Endothelial cell (in vitro differentiated cells): ENCODE data around the gene MANF. TPM values are rescaled to one million over a fixed set of nuclear protein-coding genes. Genes with fewer than 3 reads are reported as not detected.
A peak's percentile ranks its signal among the peaks of the same experiment; 100 is the strongest.

ENCODE experiments used
- DNase-seq: peaks from one replicate; pipeline ENCODE4 v3.0.0; 2021; ENCODE audit warnings: low spot score
- H3K27ac Mint-ChIP-seq: one replicate; pipeline ENCODE4 v1.8.0; 2021; ENCODE audit warnings: mixed read lengths, inconsistent platforms; ENCODE audit not compliant: unreplicated experiment
- H3K27me3 Mint-ChIP-seq: one replicate; pipeline ENCODE4 v1.8.0; 2021; ENCODE audit warnings: mild to moderate bottlenecking, moderate library complexity, mixed read lengths, inconsistent platforms; ENCODE audit not compliant: unreplicated experiment
- H3K36me3 Mint-ChIP-seq: one replicate; pipeline ENCODE4 v1.8.0; 2021; ENCODE audit warnings: mild to moderate bottlenecking, low read depth, mixed read lengths, inconsistent platforms; ENCODE audit not compliant: unreplicated experiment
- H3K4me1 Mint-ChIP-seq: one replicate; pipeline ENCODE4 v1.8.0; 2021; ENCODE audit warnings: mild to moderate bottlenecking, mixed read lengths, inconsistent platforms; ENCODE audit not compliant: unreplicated experiment
- H3K4me3 Mint-ChIP-seq: one replicate; pipeline ENCODE4 v1.8.0; 2021; ENCODE audit warnings: mild to moderate bottlenecking, mixed read lengths, inconsistent platforms; ENCODE audit not compliant: unreplicated experiment
- H3K9me3 Mint-ChIP-seq: one replicate; pipeline ENCODE4 v1.8.0; 2021; ENCODE audit warnings: mixed read lengths, inconsistent platforms; ENCODE audit not compliant: unreplicated experiment
- total RNA-seq: library from RNA; stranded (reverse); fragmentation: NEBNext Ultra II Directional; extraction: Animal tissue kit (Norgen Biotek cat#: 25700); gene quantifications from one replicate; pipeline ENCODE4 v1.2.1, GENCODE V29; 2021; ENCODE audit not compliant: unreplicated experiment
- TF ChIP-seq, protein P1 (sequence below): fragments of 200-600 bp; sonication (generic); IDR thresholded peaks from one replicate; pipeline ENCODE4 v1.5.0; 2021; ENCODE audit warnings: antibody characterized with exemption; ENCODE audit not compliant: unreplicated experiment

The MANF gene
- total RNA-seq, 1 donor from 2014 or later, result 131 TPM

DNA sequence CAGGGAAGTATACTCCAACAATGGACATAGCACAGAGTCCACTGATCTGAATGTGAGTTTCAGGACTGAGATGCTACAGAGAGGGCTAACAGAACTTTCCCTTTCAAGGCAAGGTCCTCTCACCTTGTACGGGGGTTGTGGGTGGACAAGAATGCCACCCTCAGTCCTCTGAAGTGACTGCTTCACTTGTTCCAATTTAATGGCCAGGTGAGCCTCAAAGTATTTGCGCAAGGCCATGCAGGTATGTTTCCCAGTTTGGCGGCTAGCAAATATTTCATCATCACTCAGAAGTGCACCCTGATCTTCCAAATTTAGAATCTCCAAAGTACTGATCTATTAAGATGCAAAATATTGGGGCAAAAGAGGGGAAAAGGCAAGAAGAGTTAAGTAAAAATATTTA, 44.0 kb downstream of the MANF start:
- no peaks in the 10 kb centered on the region for H3K4me1 Mint-ChIP-seq
- no peak for DNase-seq
- TF ChIP-seq, protein P1, sequence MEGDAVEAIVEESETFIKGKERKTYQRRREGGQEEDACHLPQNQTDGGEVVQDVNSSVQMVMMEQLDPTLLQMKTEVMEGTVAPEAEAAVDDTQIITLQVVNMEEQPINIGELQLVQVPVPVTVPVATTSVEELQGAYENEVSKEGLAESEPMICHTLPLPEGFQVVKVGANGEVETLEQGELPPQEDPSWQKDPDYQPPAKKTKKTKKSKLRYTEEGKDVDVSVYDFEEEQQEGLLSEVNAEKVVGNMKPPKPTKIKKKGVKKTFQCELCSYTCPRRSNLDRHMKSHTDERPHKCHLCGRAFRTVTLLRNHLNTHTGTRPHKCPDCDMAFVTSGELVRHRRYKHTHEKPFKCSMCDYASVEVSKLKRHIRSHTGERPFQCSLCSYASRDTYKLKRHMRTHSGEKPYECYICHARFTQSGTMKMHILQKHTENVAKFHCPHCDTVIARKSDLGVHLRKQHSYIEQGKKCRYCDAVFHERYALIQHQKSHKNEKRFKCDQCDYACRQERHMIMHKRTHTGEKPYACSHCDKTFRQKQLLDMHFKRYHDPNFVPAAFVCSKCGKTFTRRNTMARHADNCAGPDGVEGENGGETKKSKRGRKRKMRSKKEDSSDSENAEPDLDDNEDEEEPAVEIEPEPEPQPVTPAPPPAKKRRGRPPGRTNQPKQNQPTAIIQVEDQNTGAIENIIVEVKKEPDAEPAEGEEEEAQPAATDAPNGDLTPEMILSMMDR, result no peak
- peaks cover 8% of the 10 kb centered on the region for H3K36me3 Mint-ChIP-seq
- no peaks in the 10 kb centered on the region for H3K9me3 Mint-ChIP-seq
- H3K4me3 Mint-ChIP-seq, result no peak overlapping the region
- H3K27me3 Mint-ChIP-seq, result no peaks in the 10 kb centered on the region
- H3K27ac Mint-ChIP-seq, result no peak overlapping the region

DNA sequence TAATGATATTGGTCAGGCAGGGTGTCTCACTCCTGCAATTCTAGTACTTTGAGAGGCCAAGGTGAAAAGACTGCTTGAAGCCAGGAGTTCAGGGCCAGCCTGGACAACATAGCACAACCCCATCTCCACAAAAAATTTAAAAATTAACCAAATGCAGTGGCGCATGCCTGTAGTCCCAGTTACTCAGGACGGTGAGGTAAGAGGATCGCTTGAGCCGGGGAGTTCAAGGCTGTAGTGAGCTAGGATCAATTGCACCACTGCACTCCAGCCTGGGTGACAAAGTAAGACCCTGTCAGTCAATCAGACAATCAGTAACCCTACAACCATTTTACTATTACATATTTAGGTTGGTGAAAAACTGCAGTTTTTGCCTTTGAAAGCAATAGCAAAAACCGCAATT, 49.0 kb downstream of the MANF start:
- DNase-seq, result no peak
- Mint-ChIP-seq H3K4me1 (no peaks in the 10 kb centered on the region), H3K9me3 (no peaks in the 10 kb centered on the region), H3K4me3 (no peak overlapping the region), H3K36me3 (peaks cover 3% of the 10 kb centered on the region), H3K27ac (no peak overlapping the region), H3K27me3 (no peaks in the 10 kb centered on the region)
- TF ChIP-seq, protein P1, result no peak

DNA sequence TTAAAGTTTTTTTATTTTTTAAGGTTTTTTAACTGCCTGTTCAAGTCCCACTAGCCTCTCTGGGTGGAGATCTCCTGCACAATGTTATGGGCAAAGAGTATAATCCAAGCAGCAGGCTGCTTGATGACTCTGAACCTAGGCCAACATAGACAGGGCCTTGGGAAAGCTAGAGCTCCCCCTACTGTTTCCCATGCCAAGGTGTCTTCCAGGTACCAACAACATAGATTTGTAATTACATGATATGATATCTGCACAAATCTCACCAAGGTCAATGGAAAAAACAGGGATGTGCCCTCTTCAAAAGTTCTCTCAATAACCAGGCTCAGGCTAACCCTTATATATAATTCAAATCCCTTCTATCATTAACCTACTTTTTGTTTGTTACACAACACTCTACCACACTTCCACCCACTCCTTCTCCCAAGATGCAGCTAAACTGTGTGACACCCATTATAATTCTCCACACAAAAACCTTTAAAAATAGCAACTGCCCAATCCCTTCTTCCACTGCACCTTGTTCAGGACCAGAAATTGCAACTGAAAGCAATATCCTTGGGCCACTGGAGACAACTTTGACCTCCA, 49.7 kb downstream of the MANF start:
- no peaks in the 10 kb centered on the region for H3K9me3 Mint-ChIP-seq
- H3K36me3 Mint-ChIP-seq, result peaks cover 3% of the 10 kb centered on the region
- DNase-seq, result peak; percentile 50
- H3K27ac Mint-ChIP-seq, result no peak overlapping the region
- H3K4me1 Mint-ChIP-seq, result no peaks in the 10 kb centered on the region
- H3K27me3 Mint-ChIP-seq, result no peaks in the 10 kb centered on the region
- TF ChIP-seq, protein P1, result peak; percentile 57
- no peak overlapping the region for H3K4me3 Mint-ChIP-seq

DNA sequence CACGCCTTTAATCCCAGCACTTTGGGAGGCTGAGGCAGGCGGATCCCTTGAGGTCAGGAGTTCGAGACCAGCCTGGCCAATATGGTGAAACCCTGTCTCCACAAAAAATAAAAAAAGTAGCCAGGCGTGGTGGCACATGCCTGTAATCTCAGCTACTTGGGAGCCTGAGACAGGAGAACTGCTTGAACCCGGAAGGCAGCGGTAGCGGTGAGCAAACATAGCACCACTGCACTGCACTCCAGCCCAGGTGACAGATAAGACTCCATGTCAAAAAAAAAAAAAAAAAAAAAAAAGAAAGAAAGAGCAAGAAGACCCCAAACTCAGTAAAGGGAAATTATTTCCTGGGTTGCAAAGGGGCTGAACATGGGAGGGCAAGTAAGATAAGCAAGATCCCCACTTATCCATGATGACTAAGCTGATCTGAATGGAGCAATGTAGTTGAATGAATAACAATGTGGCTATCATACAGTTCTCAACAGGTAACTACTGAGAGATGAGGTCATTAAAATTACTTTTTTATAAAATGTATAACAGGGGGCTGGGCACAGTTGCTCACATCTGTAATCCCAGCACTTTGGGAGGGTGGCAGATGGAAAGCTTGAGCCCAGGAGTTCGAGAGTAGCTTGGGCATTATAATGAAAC, 52.0 kb downstream of the MANF start:
- TF ChIP-seq, protein P1, result no peak
- Mint-ChIP-seq H3K27me3 (no peaks in the 10 kb centered on the region), H3K9me3 (no peaks in the 10 kb centered on the region), H3K4me1 (no peaks in the 10 kb centered on the region), H3K4me3 (no peak overlapping the region), H3K36me3 (peaks cover 15% of the 10 kb centered on the region), H3K27ac (no peak overlapping the region)
- no peak for DNase-seq

Other genes starting within 250 kb of the MANF start
- 50.7 TPM for gene RBM15B, start 6.0 kb downstream of the MANF start, total RNA-seq
- gene DCAF1, start 114.7 kb downstream of the MANF start, total RNA-seq, result 10.8 TPM
- gene RAD54L2, start 153.4 kb downstream of the MANF start, total RNA-seq, result 33.2 TPM